ENCODE measurements around the gene MEGF11. TPM values are rescaled to one million over a fixed set of nuclear protein-coding genes. Genes with fewer than 3 reads are reported as not detected.

The MEGF11 gene
- total RNA-seq, 1 experiment from 2014 or later: 1.2 TPM

DNA sequence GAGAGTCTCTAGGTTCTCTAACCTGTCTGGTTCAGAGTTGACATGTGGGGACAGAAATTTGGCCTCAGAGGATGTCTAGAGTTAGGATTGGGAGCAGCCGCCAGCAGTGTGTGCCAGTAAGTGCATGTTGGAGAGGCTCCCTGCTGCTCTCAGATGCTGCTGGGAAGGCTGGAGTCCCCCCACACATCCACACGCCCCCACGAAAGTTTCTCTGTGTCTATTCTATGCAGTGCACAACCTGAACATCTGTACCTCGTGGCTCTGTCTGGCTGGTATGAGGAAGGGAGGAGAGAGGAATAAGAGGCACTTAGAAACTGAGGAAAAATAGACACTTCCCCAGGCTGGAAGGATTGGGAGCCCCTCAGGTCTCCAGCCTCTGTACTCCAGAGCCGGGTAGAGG, 252.5 kb downstream of the MEGF11 start:
- Histone ChIP-seq H3K23ac (ENCODE audit: insufficient read length, low read depth, low read length) (no peak overlapping the region), H2BK15ac (ENCODE audit: low read depth, low read length) (no peak overlapping the region), H3K79me2 (ENCODE audit: insufficient read depth, low read length) (no peaks in the 10 kb centered on the region), H3K18ac (ENCODE audit: insufficient read length, low read depth, low read length) (no peak overlapping the region), H2BK120ac (ENCODE audit: low read depth, low read length, poor library complexity, severe bottlenecking) (no peak overlapping the region), H3K9me3 (ENCODE audit: control insufficient read depth, low read depth, low read length) (no peaks in the 10 kb centered on the region), H3K27ac (ENCODE audit: insufficient read length, low read depth, low read length) (no peak overlapping the region), H4K5ac (ENCODE audit: insufficient read length, low read depth, low read length) (no peak overlapping the region), H2BK5ac (ENCODE audit: insufficient read length, low read length) (no peak overlapping the region), H3K4me1 (ENCODE audit: insufficient read depth, low read length) (peaks cover 4% of the 10 kb centered on the region; the same call in 1 of the 2 replicates), H3K9ac (ENCODE audit: extremely low read depth, insufficient read length, low read length) (no peak overlapping the region), H3K14ac (ENCODE audit: insufficient read depth, low read length) (no peak overlapping the region), H3K56ac (ENCODE audit: insufficient read length, low read depth, low read length) (no peak overlapping the region), H4K91ac (ENCODE audit: insufficient read length, low read depth, low read length) (no peak overlapping the region), H3K4me2 (ENCODE audit: insufficient read depth, insufficient read length, low read length) (no peak overlapping the region), H3K4ac (ENCODE audit: low read depth, low read length) (no peak overlapping the region), H3K23me2 (ENCODE audit: insufficient read length, low read depth, low read length, poor library complexity, severe bottlenecking) (no peaks in the 10 kb centered on the region), H4K8ac (replicated peaks; ENCODE audit: insufficient read length, low read depth, low read length) (no peak overlapping the region), H2BK20ac (ENCODE audit: low read depth, low read length, poor library complexity, severe bottlenecking) (no peak overlapping the region), H4K20me1 (ENCODE audit: control insufficient read depth, insufficient read depth, insufficient read length) (no peaks in the 10 kb centered on the region), H2AK5ac (ENCODE audit: insufficient read length, low read length) (no peak overlapping the region), H2AFZ (ENCODE audit: low read length) (no peak overlapping the region), H3T11ph (ENCODE audit: low read length) (no peak overlapping the region), H3K79me1 (ENCODE audit: insufficient read depth, low read depth, low read length, poor library complexity, severe bottlenecking) (no peaks in the 10 kb centered on the region), H2BK12ac (ENCODE audit: insufficient read length, low read depth, low read length) (no peak overlapping the region), H3K27me3 (ENCODE audit: insufficient read depth, low read length) (no peaks in the 10 kb centered on the region)
- Mint-ChIP-seq H3K27ac (no peak overlapping the region), H3K9me3 (no peaks in the 10 kb centered on the region), H3K4me3 (no peak overlapping the region), H3K4me1 (peaks cover 27 to 31% of the 10 kb centered on the region in 2 experiments), H3K36me3 (ENCODE audit: insufficient read depth in 1 of 3, low read depth in 3 of 3) (no peaks in the 10 kb centered on the region), H3K27me3 (ENCODE audit: low read depth) (peaks cover 9% of the 10 kb centered on the region)
- WGBS (ENCODE audit: extremely low coverage, insufficient read length, low lambda C conversion rate): no CpG with 5 or more reads among the region's 5 CpGs
- TF ChIP-seq, protein P1, sequence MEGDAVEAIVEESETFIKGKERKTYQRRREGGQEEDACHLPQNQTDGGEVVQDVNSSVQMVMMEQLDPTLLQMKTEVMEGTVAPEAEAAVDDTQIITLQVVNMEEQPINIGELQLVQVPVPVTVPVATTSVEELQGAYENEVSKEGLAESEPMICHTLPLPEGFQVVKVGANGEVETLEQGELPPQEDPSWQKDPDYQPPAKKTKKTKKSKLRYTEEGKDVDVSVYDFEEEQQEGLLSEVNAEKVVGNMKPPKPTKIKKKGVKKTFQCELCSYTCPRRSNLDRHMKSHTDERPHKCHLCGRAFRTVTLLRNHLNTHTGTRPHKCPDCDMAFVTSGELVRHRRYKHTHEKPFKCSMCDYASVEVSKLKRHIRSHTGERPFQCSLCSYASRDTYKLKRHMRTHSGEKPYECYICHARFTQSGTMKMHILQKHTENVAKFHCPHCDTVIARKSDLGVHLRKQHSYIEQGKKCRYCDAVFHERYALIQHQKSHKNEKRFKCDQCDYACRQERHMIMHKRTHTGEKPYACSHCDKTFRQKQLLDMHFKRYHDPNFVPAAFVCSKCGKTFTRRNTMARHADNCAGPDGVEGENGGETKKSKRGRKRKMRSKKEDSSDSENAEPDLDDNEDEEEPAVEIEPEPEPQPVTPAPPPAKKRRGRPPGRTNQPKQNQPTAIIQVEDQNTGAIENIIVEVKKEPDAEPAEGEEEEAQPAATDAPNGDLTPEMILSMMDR (conservative IDR thresholded peaks at IDR 0.05): no peak
- DNase-seq: no peak
